KMS-11 (cell line): Measurements from ENCODE around the gene AUTS2.

Experiments
- H2AFZ ChIP-seq: fragments of 200-600 bp; sonication (generic); 2 replicates; pipeline ENCODE4 v1.6.1; 2016; ENCODE audit warnings: antibody characterized with exemption, mixed run types, low read depth
- H3K27ac ChIP-seq: fragments of 200-600 bp; sonication (generic); 2 replicates; pipeline ENCODE4 v1.6.1; 2016; ENCODE audit warnings: mild to moderate bottlenecking, mixed run types
- H3K27me3 ChIP-seq: fragments of 200-600 bp; sonication (generic); 2 replicates; pipeline ENCODE4 v1.6.1; 2017; ENCODE audit warnings: mild to moderate bottlenecking, low read depth, mixed run types, moderate library complexity; ENCODE audit not compliant: insufficient read depth
- H3K36me3 ChIP-seq: fragments of 200-600 bp; sonication (generic); 2 replicates; pipeline ENCODE4 v1.6.1; 2017; ENCODE audit warnings: mild to moderate bottlenecking, mixed run types; ENCODE audit not compliant: insufficient read depth
- H3K4me1 ChIP-seq: fragments of 200-600 bp; sonication (generic); 2 replicates; pipeline ENCODE4 v1.6.1; 2016; ENCODE audit warnings: mild to moderate bottlenecking, low read depth, mixed run types; ENCODE audit not compliant: poor library complexity, severe bottlenecking
- H3K4me2 ChIP-seq: fragments of 200-600 bp; sonication (generic); 2 replicates; pipeline ENCODE4 v1.7.0; 2016; ENCODE audit warnings: mild to moderate bottlenecking, mixed run types
- H3K4me3 ChIP-seq: fragments of 200-600 bp; sonication (generic); IDR thresholded peaks from 2 replicates; pipeline ENCODE4 v1.6.1; 2017; ENCODE audit warnings: low read depth, low read length, mixed read lengths; ENCODE audit not compliant: insufficient read depth
- H3K79me2 ChIP-seq: fragments of 200-600 bp; sonication (generic); 2 replicates; pipeline ENCODE4 v1.6.1; 2016; ENCODE audit warnings: low read depth, mixed run types; ENCODE audit not compliant: insufficient read depth
- H3K9ac ChIP-seq: fragments of 200-600 bp; sonication (generic); 2 replicates; pipeline ENCODE4 v1.6.1; 2016; ENCODE audit warnings: mild to moderate bottlenecking, mixed run types
- H4K20me1 ChIP-seq: fragments of 200-600 bp; sonication (generic); 2 replicates; pipeline ENCODE4 v1.6.1; 2016; ENCODE audit warnings: mild to moderate bottlenecking, mixed run types; ENCODE audit not compliant: insufficient read depth
- CTCF ChIP-seq: fragments of 200-600 bp; sonication (generic); conservative IDR thresholded peaks from 2 replicates; pipeline ENCODE4 v1.6.1; 2017; ENCODE audit warnings: low read depth, mild to moderate bottlenecking, antibody characterized with exemption, low read length, moderate library complexity, mixed read lengths

AUTS2 gene

DNA sequence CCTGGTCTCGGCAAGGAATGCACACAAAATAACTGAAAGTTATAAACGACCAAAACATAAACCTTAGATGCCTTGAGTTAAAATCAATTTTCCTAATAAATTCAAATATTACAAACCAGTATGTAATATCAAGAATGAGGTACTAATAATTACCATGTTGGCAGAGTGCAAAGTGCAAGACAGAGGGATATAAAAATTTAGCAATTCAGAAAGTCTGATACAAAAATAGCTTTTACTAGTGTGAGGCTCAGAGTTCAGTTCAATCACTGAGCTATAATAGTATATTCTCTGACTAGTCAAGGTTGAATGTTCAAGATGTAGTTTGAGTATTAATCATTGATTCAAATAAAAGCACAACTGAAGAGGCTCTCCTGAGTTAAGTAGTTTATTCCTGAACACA is 4.8 kb upstream of the AUTS2 start:
- no peaks in the 10 kb centered on the region for H4K20me1 ChIP-seq
- H2AFZ ChIP-seq = no peak overlapping the region
- no peak overlapping the region for H3K9ac ChIP-seq
- H3K4me3 ChIP-seq = no peak overlapping the region
- TF ChIP-seq CTCF = no peak
- H3K79me2 ChIP-seq = no peaks in the 10 kb centered on the region
- no peaks in the 10 kb centered on the region for H3K27me3 ChIP-seq
- no peak overlapping the region for H3K4me2 ChIP-seq
- H3K36me3 ChIP-seq = no peaks in the 10 kb centered on the region
- H3K27ac ChIP-seq = no peak overlapping the region
- no peaks in the 10 kb centered on the region for H3K4me1 ChIP-seq

DNA sequence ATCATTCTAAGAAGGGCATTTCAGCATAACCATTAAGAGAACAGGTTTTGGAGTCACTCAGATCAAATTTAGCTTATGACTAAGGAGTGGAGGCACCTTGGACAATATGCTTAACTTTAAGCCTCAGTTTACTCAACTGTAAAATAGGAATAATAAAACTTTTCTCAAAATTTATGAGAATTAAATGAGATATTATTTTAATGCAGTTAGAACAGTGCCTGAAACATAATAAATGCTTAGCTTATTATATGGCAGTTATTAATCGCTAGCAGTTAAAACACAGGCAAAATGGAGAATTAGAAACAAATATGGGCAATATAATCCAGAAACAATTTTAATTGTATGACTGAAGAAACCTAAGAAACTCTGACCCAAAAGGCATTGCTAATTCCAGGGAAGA is 2.9 kb upstream of the AUTS2 start:
- peaks cover 2% of the 10 kb centered on the region for H3K4me1 ChIP-seq
- H3K27me3 ChIP-seq = no peaks in the 10 kb centered on the region
- no peaks in the 10 kb centered on the region for H3K79me2 ChIP-seq
- H3K4me3 ChIP-seq = no peak overlapping the region
- no peaks in the 10 kb centered on the region for H4K20me1 ChIP-seq
- H3K4me2 ChIP-seq = no peak overlapping the region
- no peak overlapping the region for H2AFZ ChIP-seq
- H3K27ac ChIP-seq = no peak overlapping the region
- no peak for TF ChIP-seq CTCF
- no peak overlapping the region for H3K9ac ChIP-seq
- H3K36me3 ChIP-seq = no peaks in the 10 kb centered on the region

GRCh38 chr7:69596056-69596455 is 2.2 kb upstream of the AUTS2 start:
- peaks cover 8% of the 10 kb centered on the region for H3K4me1 ChIP-seq
- no peak overlapping the region for H3K27ac ChIP-seq
- no peaks in the 10 kb centered on the region for H4K20me1 ChIP-seq
- no peak overlapping the region for H3K9ac ChIP-seq
- no peak overlapping the region for H3K4me2 ChIP-seq
- H3K79me2 ChIP-seq = no peaks in the 10 kb centered on the region
- no peak for TF ChIP-seq CTCF
- no peaks in the 10 kb centered on the region for H3K36me3 ChIP-seq
- H3K27me3 ChIP-seq = no peaks in the 10 kb centered on the region
- H2AFZ ChIP-seq = no peak overlapping the region
- H3K4me3 ChIP-seq = no peak overlapping the region

- Histone ChIP-seq H3K79me2 (no peaks in the 10 kb centered on the region), H3K4me3 (no peak overlapping the region), H3K9ac (peak overlapping the region; percentile 70; the same call in 1 of the 2 replicates), H3K27me3 (no peaks in the 10 kb centered on the region), H3K4me2 (peak overlapping the region; percentile 81), H3K4me1 (peaks cover 16% of the 10 kb centered on the region), H4K20me1 (no peaks in the 10 kb centered on the region), H2AFZ (peak overlapping the region; percentile 96), H3K36me3 (no peaks in the 10 kb centered on the region), H3K27ac (no peak overlapping the region)
- no peak for TF ChIP-seq CTCF
Measured at GRCh38 chr7:69596723-69597277, 1.5 kb upstream of the AUTS2 start.
